Thyroid gland (tissue), 4 donors: ENCODE results near the gene RGN. TPM values are rescaled to one million over a fixed set of nuclear protein-coding genes. Genes with fewer than 3 reads are reported as not detected.
A peak's percentile ranks its signal among the peaks of the same experiment; 100 is the strongest.

Experiments used
- DNase-seq, 2 donors: peaks; one replicate each; pipeline ENCODE4 v3.0.0-alpha.2; 2019
- H3K27ac ChIP-seq, 3 donors: fragments of 200-600 bp; sonication (generic); 1 replicate in 2 of 3; 2 replicates in 1 of 3; pipeline ENCODE4 v1.5.1; 2016 to 2019; ENCODE audit warnings: mild to moderate bottlenecking in 1 of 3, moderate library complexity in 1 of 3
- H3K27me3 ChIP-seq: fragments of 200-600 bp; sonication (generic); one replicate; pipeline ENCODE4 v1.5.1; 2019
- H3K36me3 ChIP-seq, 2 donors: fragments of 200-600 bp; sonication (generic); one replicate each; pipeline ENCODE4 v1.5.1; 2016 to 2019
- H3K4me1 ChIP-seq, 2 donors: fragments of 200-600 bp; sonication (generic); one replicate each; pipeline ENCODE4 v1.5.1; 2017 to 2019
- H3K4me3 ChIP-seq, 3 donors: fragments of 200-600 bp; sonication (generic); replicated peaks in 1 of 3; 1 replicate in 2 of 3; 2 replicates in 1 of 3; pipeline ENCODE4 v1.5.1; 2016; ENCODE audit warnings: mild to moderate bottlenecking in 1 of 3
- H3K9me3 ChIP-seq: fragments of 200-600 bp; sonication (generic); one replicate; pipeline ENCODE4 v1.5.1; 2017
- POLR2A ChIP-seq, 2 donors: fragments of 450-650 bp; IDR thresholded peaks; one replicate each; pipeline ENCODE4 v1.6.1; 2017; ENCODE audit warnings: antibody characterized with exemption in 2 of 2, mild to moderate bottlenecking in 2 of 2, moderate library complexity in 1 of 2
- WGBS, 2 donors: methylation state at CpG; one replicate each; pipeline ENCODE4 v1.1.5; 2017; 5-methylcytosine and 5-hydroxymethylcytosine counted together
- intact Hi-C: fragments of 100-400 bp; cut with DNase I; formaldehyde crosslinking; loops from one replicate; pipeline ENCODE4 v1.15.1; 2023
- total RNA-seq, 4 donors: library from RNA; depleted of rRNA; stranded (reverse); fragments of >200 nt; gene quantifications; one replicate each; pipeline ENCODE4 v1.2.3, GENCODE V29; 2016
- TF ChIP-seq, protein P1 (sequence below), 6 experiments: fragments of 200-600 bp in 3 of 6; fragments of 450-650 bp in 3 of 6; sonication (generic) in 3 of 6; IDR thresholded peaks; one replicate each; pipeline ENCODE4 v1.5.1; 2016 to 2019; ENCODE audit warnings: antibody characterized with exemption in 6 of 6, mild to moderate bottlenecking in 2 of 6, inconsistent platforms in 1 of 6, moderate library complexity in 1 of 6

Gene RGN
- total RNA-seq, 4 donors from 2014 or later = 19.6 to 29.6 (median 22.0) TPM

DNA sequence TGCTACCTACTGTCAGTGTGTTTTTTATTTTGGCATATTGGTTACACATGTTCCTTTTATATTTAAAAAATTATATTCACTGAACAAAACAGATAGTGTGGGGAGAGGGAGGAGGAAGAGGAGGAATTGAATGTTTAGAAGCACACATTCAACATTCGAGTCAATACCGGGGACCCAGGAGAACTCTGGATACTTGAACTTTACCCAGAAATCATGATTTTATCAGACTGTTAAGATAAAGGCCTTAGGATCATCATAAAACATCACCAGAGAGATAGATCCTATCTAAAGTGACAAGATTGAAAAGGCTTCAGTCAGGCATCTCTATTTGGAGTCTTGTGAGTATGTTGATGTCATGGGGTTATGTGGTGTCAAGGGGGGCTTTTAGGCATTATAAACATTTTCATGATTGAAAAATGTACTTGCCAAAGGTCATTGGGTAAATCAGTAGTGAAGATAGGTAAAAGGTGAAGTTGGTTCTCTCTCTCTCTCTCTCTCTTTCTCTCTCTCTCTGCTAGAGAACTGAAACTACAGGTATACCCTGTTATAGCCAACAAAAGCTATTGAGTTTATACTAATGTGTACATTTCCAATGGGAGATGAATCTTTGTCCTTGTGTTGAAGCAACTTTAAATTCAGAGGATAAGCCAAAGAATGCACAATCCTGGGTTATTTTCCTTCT is 16.9 kb upstream of the RGN start:
- 76 to 88% methylated on average over 2 of the region's 2 CpGs for WGBS, 2 donors
- Histone ChIP-seq H3K36me3 (no peaks in the 10 kb centered on the region), H3K4me1 (no peaks in the 10 kb centered on the region), H3K27ac (no peak overlapping the region), H3K9me3 (no peaks in the 10 kb centered on the region), H3K4me3 (no peak overlapping the region), H3K27me3 (no peaks in the 10 kb centered on the region)
- no peak for DNase-seq
- TF ChIP-seq, protein P1, sequence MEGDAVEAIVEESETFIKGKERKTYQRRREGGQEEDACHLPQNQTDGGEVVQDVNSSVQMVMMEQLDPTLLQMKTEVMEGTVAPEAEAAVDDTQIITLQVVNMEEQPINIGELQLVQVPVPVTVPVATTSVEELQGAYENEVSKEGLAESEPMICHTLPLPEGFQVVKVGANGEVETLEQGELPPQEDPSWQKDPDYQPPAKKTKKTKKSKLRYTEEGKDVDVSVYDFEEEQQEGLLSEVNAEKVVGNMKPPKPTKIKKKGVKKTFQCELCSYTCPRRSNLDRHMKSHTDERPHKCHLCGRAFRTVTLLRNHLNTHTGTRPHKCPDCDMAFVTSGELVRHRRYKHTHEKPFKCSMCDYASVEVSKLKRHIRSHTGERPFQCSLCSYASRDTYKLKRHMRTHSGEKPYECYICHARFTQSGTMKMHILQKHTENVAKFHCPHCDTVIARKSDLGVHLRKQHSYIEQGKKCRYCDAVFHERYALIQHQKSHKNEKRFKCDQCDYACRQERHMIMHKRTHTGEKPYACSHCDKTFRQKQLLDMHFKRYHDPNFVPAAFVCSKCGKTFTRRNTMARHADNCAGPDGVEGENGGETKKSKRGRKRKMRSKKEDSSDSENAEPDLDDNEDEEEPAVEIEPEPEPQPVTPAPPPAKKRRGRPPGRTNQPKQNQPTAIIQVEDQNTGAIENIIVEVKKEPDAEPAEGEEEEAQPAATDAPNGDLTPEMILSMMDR (IDR thresholded peaks at IDR 0.05) = no peak
- no peak for TF ChIP-seq POLR2A (IDR thresholded peaks at IDR 0.05)
- intact Hi-C loops = no loop called here

DNA sequence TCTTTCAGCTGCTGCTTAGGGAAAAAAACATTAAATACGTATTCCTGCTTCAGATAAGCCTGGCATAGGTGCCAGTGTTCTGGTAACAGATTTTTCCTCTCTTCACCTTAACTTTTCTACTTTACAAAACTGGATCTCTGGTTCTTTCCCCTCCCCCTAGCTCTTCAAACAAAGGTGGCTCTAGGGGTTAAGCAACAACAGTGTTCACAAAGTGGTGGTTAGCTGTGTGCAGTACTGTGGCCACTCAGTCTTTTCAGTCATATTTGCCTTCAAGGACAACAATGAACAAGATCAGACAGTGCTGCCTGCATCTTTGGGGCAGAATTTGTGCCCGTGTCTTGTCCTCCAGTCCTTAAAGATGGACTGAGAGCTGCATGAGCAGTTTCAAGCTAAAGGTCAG is 15.1 kb upstream of the RGN start:
- H3K36me3 ChIP-seq = no peaks in the 10 kb centered on the region
- intact Hi-C loops = no loop called here
- TF ChIP-seq, protein P1 (IDR thresholded peaks at IDR 0.05) = no peak
- TF ChIP-seq POLR2A (IDR thresholded peaks at IDR 0.05) = no peak
- no peak for DNase-seq
- no peaks in the 10 kb centered on the region for H3K27me3 ChIP-seq
- H3K27ac ChIP-seq = no peak overlapping the region
- 93 to 100% methylated on average over 2 of the region's 2 CpGs for WGBS, 2 donors
- H3K9me3 ChIP-seq = no peaks in the 10 kb centered on the region
- H3K4me3 ChIP-seq = no peak overlapping the region
- H3K4me1 ChIP-seq = no peaks in the 10 kb centered on the region

DNA sequence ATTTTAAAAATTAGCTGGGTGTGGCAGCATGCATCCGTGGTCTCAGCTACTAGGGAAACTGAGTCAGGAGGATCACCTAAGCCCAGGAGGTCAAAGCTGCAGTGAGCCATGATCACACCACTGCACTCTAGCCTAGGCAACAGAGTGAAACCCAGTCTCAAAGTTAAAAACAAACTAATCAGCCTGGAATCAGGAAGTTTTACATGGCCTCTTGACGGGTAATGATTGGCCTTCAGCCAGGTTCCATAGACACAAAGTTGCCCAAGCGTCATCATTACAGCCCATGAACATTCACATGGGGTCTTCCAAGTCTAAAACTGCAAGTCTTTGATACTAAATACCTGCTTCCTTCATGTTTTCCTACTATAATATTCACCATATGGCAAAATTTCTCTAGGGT is 10.0 kb upstream of the RGN start:
- no peak for DNase-seq
- H3K27me3 ChIP-seq = peaks cover 3% of the 10 kb centered on the region
- intact Hi-C loops = no loop called here
- TF ChIP-seq, protein P1 (IDR thresholded peaks at IDR 0.05) = no peak
- TF ChIP-seq POLR2A (IDR thresholded peaks at IDR 0.05) = no peak
- no peaks in the 10 kb centered on the region for H3K36me3 ChIP-seq
- H3K27ac ChIP-seq = no peak overlapping the region
- WGBS, 2 donors = 59 to 60% methylated on average over 1 to 3 of the region's 3 CpGs
- H3K4me1 ChIP-seq = no peaks in the 10 kb centered on the region
- H3K4me3 ChIP-seq = no peak overlapping the region
- no peaks in the 10 kb centered on the region for H3K9me3 ChIP-seq

DNA sequence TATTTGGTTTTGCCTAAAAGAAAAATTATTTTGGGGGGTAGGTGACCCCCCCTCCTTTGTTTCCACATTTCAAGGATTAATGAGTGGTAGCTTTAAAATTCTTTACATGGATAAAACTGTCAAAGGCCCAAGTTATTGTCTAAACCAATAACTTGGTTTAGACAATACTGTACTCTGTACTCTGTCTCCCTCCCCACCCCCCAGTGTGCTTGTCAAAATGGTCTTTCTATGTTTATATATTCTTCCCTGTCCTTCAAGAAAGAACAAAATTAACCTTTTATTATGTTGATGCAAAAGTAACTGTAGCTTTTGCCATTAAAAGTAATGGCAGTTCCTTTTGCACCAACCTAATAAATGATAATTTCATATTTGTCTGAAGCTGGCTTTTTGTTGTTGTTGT is 9.5 kb upstream of the RGN start:
- H3K4me1 ChIP-seq = no peaks in the 10 kb centered on the region
- H3K9me3 ChIP-seq = no peaks in the 10 kb centered on the region
- H3K4me3 ChIP-seq = no peak overlapping the region
- no peak for DNase-seq
- H3K27me3 ChIP-seq = peaks cover 3% of the 10 kb centered on the region
- no peak overlapping the region for H3K27ac ChIP-seq
- H3K36me3 ChIP-seq = no peaks in the 10 kb centered on the region
- TF ChIP-seq, protein P1 (IDR thresholded peaks at IDR 0.05) = no peak
- intact Hi-C loops = no loop called here

DNA sequence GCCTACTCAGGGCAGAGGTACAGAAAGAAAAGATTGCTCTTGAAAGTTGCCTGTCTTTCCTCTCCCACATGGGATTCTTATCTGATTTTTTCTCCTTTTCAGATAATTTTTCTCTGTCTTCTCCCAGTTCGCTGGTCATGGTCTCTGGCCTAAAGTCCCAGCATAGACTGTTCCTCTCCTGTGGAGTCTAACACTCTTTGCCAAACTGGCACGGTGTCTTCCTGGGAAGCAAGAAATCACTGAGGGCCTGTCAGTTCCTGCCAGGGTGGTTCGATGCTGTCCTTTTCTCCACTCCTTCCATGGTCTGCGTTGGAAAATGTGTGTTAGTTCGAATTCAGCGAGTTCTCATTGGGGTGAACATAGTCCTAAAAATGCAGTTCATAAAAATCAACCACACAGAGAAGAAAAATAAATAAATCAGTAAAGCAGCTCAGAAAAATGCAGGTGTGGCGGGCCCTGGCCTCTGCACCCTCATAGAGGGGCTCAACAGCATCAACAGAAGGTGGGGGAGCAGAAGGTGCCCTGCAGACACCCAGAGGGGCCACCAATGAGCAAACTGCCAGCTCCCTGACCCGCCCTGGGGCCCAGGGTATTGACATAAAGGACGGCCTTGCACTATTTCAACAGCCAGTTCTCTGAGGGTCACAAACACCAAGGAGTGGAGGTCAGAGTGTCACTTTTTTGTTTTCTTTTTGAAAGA is 2.1 kb downstream of the RGN start:
- TF ChIP-seq, protein P1 (IDR thresholded peaks at IDR 0.05) = no peak
- TF ChIP-seq POLR2A (IDR thresholded peaks at IDR 0.05) = no peak
- H3K4me1 ChIP-seq = no peaks in the 10 kb centered on the region
- H3K36me3 ChIP-seq = no peaks in the 10 kb centered on the region
- H3K27ac ChIP-seq = no peak overlapping the region
- H3K9me3 ChIP-seq = no peaks in the 10 kb centered on the region
- no peak overlapping the region for H3K4me3 ChIP-seq
- no peaks in the 10 kb centered on the region for H3K27me3 ChIP-seq
- DNase-seq = peak in 1 of 2 donors; percentile 11
- WGBS, 2 donors = 76 to 82% methylated on average over 9 of the region's 9 CpGs
- intact Hi-C loops = no loop called here
